HG02943 (cell line): ENCODE data around the gene TBC1D19.

ENCODE experiments used
- ATAC-seq: cut with Tn5 transposase; IDR thresholded peaks from one replicate; pipeline ENCODE4 v1.9.1; 2021; ENCODE audit warnings: mild to moderate bottlenecking, low read depth, moderate library complexity; ENCODE audit not compliant: unreplicated experiment

TBC1D19 gene

DNA sequence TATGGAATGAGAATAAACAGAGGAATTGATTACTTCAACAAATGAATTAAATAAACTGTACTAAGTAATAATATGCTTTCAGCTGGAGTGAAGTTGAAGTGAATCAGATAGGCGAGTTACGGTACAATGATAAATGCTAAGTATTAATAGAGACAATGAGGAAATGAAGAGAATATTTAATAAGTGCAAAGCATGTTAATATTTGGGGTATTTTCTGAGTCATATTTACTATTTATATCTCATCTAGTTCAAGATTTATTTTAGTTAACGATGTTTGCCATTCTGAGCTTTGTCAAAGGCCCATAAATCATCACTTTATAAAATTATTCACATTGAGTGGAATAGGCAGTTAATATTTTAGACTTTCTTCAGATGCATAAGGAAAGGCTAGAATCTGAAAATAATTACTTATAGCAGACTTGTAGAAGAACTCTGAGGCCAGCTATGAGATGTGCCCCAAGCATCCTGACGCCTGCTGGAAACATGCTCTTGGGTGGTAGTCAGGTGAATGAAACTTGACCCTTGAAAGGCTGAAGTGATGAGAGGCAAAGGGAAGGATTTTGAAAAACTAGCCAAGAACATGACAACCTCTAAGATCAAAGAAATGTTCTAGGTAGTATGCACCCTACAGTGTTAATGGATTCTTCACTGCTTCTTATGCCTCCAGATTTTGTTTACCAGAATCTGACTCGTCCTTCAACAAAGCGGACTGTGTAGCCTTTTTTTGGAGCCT lies 142.9 kb downstream of the TBC1D19 start:
- no peak for ATAC-seq

DNA sequence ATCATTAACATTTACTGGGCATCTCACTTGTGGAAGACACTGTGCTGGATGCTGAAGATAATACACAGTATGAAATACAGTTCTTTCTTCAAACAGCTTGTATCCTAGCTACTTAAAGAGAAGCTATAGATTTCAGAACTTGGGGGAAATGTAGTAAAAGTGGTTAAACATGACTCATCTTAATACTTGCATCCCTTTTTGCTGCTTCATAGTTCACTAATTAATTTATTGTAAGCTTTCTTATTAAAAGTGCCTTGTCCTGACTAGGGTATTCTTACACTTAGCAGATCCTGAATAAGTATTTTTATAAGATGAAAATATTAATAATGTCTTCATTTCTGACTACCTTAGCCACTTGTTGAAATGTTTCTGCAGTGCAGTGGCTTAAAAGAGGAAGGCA lies 144.0 kb downstream of the TBC1D19 start:
- no peak for ATAC-seq

DNA sequence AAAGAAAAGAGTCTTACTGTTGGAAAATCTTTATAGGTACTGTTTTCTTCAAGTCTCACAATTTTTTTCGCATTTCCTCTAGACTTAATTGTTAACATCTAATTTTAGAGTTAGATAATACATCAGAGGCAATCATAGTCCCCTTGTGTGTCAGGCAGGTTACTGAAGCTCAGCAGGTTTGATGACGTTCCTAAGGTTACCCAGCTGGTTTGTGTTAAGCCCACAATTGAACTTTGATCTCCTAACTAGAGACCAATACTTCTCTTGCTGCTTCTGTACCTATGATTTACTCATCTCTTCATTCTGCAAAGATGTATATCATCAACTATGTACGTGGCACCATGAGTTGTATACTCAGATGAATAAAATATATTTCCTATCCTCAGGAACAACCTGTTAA lies 145.1 kb downstream of the TBC1D19 start:
- ATAC-seq: no peak

DNA sequence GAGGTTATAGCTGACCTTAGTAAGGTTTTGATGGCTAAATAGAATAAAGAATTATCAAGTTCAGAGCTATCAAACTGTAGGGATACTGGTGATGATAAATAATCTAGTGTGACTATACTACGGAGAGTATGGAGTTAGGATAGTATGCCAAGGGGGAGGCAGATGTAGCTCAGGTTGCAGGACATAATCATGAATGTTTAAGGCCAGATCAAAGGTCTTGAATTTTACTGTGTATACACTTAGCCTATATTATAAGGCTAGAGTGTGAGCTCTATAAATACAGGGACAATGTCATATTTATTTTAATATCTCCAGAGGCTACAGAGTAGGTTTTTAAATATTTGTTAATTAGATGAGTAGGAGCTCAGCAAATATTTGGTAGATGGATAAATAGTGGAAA lies 145.7 kb downstream of the TBC1D19 start:
- ATAC-seq: no peak

DNA sequence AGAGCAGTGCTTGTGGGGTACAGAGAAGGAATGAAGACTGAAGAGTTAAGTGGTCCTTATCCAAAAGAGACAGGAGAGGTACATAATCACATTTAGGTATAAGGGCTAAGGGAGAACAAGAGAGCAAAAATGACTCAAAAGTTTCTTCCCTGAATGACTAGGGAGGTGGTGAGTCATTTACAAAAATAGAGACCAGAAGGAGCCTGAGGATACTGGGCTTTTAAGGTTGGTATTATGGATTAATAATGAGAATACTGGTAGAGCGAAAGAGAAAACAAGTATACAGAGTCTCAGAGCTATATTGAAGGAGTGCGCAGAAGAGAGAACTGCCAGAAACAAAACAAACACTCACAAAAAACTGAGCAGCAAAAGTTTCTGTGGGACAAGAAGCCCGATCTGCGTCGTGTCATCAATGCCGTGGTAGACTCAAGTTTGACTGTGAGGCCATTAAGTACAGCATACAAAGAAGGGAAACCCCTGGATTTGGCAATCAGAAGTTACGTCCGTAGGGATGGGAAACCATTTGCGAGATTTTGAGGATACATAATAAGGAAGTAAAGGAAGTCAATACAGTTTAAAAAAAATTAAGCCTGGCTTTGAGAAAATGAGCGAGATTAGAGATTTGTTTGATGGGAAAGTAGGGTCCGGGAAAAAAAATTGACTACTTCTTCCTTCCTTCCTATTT lies 147.6 kb downstream of the TBC1D19 start:
- no peak for ATAC-seq

DNA sequence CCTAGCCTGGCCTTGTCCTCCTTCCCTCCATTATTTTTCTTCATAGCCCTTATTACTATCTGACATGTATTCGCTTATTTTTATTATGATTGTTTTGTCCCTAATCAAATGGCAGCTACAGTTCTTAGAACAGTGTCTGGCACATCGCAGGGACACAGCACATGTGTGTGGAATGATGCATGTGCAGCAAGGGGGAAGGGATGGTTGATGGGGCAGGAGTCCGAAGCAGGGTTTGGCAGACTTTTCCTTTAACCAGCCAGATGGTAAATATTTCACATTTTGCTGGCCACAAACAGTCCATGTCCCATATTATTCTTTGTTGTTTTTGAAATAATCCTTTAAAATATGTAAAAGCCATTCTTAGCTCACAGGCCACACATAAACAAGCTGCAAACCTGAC lies 148.5 kb downstream of the TBC1D19 start:
- no peak for ATAC-seq

DNA sequence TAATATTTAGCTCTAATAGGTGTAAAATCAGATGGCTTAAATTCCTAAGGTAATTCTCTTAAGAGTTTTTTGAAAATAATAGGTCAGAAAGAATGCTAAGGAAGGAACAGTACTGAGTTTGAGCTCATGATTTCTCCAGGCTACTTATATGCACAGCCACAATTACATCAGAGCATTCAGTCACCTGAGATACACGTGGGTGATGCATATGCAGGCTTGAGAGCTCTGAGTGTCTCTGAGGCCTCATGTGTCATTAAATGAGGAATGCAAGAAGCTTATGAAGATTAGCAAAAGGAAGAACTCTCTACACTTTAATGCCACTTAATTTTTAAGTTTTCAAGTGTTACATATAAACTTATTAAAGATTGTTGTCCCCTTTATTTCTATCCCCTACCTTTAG lies 152.7 kb downstream of the TBC1D19 start:
- no peak for ATAC-seq

DNA sequence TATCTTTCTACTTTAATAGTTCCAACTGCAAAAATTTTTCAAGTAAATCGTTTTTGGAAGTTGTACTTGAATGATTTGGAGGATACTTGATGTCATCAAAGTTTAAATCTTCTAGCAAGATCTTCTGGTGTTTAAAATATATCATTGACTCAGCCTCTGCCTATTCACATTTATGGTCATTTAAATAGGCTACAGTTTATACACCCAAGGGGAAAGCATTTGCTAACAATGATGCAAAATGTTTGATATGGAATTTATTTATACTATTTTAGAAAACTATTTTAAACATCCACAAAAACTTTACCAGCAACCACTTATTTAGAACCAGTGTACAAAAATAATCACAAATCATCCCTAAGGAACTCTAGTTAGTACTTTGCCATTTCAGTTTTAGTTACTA lies 153.5 kb downstream of the TBC1D19 start:
- no peak for ATAC-seq

DNA sequence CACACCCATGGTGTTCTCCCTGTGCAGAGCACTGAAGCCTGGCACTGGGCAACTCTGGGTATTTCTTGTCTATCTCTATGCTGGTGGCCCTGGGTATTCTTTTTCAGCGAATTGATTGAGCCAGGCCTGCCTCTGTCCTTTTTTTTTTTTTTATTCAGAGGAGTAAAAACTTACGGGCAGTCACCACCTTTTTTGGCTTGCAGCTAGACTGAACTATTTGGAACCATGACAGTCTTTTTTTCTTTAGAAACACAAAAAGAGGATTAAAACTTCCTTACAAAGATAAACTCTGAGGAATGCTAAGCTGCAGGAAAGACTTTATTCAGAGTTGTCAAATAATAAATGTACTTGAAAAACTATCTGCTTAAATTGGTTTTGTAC lies 157.6 kb downstream of the TBC1D19 start:
- no peak for ATAC-seq

DNA sequence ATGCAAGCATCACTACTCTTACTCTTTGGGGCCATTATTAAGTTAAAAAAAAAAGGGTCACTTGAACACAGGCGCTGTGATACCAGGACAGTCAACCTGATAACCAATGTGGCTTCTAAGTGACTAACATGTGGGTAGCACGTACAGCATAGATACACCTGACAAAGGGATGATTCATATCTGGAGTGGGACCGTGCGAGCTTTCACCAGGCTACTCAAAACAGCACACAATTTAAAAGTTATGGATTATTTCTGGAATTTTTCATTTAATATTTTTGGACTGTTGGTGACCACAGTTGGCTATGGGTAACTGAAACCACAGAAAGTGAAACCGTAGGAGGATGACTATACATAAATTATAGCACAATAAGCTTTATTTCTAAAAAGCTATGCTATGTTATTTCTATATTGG lies 162.9 kb downstream of the TBC1D19 start:
- peak; percentile 98 for ATAC-seq

DNA sequence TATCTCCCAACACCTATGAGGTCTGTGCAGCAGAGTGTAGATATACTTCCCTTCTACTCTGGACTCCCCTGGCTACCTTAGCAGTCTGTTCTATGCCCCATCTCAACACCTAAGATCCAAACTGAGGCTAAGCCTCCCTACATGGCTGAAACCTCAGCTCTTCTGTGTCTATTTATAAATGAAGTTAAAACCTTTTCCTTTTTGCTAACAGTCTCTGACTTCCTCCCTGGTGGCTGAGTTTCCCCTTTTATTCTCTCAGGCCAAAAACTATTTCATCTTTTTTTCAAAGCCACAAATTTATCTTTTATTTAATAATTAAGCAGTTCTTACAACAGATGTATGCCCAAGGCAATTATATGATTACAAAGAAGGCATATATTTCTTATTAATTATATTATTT lies 164.9 kb downstream of the TBC1D19 start:
- ATAC-seq: no peak

DNA sequence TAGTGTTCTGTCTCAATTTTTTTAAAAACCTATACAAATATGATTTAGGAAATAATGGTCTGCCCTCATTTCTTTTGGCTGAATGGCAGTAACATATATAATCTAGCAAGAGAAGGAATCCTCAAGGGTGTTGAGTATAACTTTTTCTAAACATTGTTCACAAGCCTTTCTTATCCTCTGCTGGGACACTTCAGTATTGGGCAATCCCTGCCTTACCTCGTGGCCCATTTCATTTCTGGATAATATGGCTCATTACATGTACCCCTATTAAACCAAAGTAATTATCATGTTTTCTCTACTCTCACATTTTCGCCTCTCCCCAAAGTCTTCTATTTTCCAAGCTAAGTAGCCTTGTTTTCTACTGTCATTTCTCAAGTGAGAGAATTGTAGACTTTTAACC lies 166.0 kb downstream of the TBC1D19 start:
- ATAC-seq: no peak

DNA sequence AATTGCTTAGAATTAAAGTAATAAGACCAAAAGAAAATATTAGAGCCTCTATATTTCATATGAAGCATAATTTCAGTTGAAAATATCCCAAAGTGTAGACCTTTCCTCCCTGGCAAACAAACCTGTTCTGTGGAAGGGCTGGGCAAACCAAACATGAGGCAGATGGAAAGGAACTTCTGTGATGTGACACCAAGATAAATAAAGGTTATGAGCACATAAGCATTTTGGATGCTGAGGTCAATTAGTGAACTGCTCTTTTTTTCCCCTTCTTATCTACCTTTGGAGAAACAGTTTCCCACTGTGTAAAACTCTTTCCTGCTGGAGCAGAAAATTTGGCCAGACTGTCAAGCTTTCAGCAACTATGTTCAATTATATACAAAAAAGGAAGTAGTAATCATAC lies 167.1 kb downstream of the TBC1D19 start:
- ATAC-seq: no peak

DNA sequence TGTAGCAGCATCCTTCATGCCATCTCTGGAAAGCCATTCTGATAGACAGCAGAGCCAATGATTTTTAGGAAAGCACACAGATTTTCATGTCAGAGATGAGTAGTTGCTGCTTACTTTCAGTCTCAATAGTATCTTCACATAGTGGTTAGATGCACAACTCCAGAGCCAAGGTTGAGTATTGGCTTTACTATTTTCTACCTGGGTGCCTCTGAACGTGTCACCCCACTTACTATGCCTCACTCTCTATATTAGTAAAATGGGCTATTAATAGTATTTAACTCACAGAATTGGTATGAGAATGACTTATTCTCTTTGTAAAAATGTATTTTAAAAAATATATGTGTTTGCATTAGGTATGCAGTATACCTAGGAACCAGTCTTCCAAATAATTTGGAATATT lies 168.0 kb downstream of the TBC1D19 start:
- ATAC-seq: peak; percentile 76

DNA sequence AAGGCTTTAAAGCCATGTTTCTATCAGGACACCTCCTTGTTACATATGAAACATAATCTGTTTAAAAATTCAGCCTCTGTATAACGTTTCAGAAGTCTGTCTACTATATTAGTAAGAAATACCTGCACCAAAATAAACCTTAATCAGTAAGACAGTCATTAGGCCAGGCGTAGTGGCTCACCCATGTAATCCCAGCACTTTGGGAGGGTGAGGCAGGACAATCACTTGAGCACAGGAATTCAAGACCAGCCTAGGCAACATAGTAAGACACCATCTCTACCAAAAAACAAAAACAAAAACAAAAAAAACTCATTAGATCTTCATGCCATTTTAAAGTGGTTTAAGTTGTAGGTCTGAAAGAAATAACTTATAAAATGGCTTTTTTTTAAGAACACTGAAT lies 169.3 kb downstream of the TBC1D19 start:
- ATAC-seq: no peak

DNA sequence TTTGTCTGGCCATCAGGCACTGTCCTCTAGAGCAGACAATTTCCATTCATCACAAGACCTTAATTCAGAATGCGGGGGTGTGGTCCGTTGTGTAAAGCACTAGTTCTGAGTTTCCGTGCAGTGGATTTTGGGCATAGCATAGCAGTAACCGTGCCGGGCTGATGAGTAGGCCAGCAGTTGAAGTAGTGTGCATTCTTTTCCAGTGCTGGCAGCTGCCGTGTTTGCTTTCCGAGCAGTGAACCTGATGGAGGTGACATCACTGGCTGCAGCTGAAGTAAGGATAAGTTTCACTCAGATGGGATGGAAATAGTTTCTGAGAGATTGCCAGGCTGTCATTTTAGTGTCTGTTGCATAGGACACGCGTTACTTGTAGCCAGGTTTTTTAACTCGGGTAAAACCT lies 169.7 kb downstream of the TBC1D19 start:
- no peak for ATAC-seq

DNA sequence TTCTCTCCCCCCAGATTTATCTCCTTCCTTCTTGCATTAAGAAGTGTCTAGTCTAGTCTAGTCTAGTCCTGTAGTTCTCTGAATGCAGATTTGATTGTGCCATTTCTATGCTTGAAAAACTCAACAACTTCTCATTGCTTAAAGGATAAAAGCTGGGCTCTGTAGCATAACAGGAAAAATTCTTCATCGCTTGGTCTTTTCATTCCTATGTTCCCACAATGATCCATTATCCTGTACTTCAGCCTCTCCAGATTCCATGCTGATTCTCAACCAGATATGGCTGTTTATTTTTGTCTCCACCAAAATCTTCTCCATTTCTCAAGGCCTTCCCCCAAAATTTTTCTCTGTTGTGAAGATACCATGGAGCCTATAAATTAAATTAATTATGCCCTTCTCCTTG lies 173.9 kb downstream of the TBC1D19 start:
- no peak for ATAC-seq

DNA sequence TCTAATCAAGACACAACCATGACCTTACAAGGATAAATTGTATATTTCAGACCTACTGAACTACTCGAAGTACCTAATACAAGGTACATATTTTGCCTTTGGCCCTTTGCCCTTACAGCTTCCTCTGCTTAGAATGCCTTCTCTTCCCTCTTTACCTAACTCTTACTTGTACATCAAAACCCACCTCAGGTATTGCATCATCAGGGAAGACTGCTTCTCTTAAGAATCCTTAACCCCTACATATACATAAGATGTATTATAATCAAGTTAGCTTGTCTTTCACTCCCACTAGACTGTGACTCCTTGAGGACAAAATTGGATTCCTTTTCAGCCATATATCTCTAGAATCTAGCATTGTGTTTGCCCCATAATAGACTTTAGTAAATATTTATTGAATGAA lies 175.0 kb downstream of the TBC1D19 start:
- no peak for ATAC-seq

DNA sequence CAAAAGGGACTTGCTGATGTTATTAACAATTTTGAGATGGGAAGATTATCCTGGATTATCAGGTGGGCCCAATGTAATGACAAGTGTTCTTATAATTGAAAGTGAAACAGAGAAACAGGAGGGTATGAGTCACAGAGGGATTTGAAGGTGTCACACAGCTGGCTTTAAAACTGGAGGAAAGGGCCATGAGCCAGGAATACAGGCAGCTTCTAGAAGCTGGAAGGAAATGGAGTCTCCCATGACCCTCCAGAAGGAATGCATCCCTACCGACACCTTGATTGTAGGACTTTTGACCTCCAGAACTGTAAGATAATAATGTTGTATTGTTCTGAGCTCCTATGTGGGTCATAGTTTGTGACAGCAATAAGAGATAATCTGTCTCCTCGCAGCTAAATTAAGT lies 178.8 kb downstream of the TBC1D19 start:
- no peak for ATAC-seq

DNA sequence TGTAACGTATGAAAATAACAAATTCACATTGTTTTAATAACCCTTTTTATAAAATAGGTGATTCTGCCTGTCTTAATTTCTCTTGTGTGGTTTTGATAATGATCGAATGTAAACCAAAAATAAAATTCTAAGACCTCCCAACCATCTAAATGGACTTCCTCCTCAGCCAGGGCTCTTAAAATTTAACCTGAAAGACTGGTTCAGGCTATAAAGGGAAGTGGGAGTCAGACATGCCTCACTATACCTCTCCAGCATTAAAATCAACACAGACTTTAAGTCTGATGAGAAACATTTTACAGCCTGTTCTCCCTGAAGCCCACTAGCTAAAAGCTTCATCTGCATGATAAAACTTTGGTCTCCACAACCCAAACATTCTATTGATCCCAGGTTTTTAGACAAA lies 179.2 kb downstream of the TBC1D19 start:
- no peak for ATAC-seq

DNA sequence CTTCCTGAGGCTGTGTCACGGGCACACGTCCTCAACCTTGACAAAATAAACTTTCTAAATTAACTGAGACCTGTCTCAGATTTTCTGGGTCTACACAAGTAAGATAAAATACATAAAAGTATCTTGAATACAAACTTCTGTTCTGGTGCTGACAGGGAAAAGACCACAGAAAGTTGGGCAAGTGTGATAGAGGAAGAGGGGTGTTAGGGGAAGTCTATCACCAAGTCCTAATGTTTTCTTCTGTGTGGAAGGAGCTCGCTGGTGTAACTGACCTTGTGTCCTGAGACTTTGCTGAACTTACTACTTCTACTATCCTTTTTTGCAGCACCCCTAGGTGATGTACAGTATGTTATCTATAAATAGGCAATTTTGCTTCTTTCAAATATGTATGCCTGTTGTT lies 179.8 kb downstream of the TBC1D19 start:
- ATAC-seq: no peak

DNA sequence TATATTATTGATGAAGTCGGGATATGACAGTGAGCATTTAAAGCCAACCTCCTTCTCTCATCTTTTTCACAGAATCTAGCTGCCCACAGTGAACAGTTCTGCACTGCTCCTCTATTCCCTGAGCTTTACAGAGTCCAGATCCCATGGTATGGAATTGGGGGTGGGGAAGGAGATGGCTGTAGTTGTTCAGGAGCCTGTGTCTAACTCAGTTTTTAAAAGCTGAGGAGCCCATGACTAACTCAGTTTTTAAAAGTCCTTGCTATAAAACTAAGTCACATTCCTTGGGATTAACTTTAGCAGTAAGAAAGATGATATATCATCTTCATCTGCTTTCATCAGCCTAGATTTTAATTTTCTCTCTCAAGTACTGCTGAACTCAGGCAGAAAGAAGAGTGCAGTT lies 180.3 kb downstream of the TBC1D19 start:
- no peak for ATAC-seq
